NB4 (cell line): ENCODE data around the gene HECW1.

Experiments
- DNase-seq: peaks from one replicate; pipeline ENCODE4 v3.0.0; 2010; ENCODE audit warnings: low read depth
- H3K4me3 ChIP-seq: one replicate; pipeline ENCODE4 v1.5.1; 2011; ENCODE audit warnings: mild to moderate bottlenecking, low read depth, low read length, moderate library complexity
- CTCF ChIP-seq: IDR thresholded peaks from one replicate; pipeline ENCODE4 v1.5.1; 2012; ENCODE audit warnings: low read depth, low read length
- MYC ChIP-seq: IDR thresholded peaks from 2 replicates; pipeline ENCODE4 v1.6.1; 2011; ENCODE audit warnings: low read depth, low read length
- POLR2A ChIP-seq: IDR thresholded peaks from 2 replicates; pipeline ENCODE4 v1.6.1; 2011; ENCODE audit warnings: mild to moderate bottlenecking; ENCODE audit not compliant: insufficient read length; ENCODE audit errors: extremely low read depth
- TF ChIP-seq, protein P1 (sequence below): IDR thresholded peaks from 2 replicates; pipeline ENCODE4 v1.6.1; 2011; ENCODE audit warnings: low read depth, low read length

HECW1 gene

GRCh38 chr7:43520201-43520600 is 407.8 kb downstream of the HECW1 start:
- TF ChIP-seq POLR2A (no peak), CTCF (no peak), MYC (no peak)
- TF ChIP-seq, protein P1, sequence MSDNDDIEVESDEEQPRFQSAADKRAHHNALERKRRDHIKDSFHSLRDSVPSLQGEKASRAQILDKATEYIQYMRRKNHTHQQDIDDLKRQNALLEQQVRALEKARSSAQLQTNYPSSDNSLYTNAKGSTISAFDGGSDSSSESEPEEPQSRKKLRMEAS: no peak
- no peak overlapping the region for H3K4me3 ChIP-seq
- DNase-seq: no peak

DNA sequence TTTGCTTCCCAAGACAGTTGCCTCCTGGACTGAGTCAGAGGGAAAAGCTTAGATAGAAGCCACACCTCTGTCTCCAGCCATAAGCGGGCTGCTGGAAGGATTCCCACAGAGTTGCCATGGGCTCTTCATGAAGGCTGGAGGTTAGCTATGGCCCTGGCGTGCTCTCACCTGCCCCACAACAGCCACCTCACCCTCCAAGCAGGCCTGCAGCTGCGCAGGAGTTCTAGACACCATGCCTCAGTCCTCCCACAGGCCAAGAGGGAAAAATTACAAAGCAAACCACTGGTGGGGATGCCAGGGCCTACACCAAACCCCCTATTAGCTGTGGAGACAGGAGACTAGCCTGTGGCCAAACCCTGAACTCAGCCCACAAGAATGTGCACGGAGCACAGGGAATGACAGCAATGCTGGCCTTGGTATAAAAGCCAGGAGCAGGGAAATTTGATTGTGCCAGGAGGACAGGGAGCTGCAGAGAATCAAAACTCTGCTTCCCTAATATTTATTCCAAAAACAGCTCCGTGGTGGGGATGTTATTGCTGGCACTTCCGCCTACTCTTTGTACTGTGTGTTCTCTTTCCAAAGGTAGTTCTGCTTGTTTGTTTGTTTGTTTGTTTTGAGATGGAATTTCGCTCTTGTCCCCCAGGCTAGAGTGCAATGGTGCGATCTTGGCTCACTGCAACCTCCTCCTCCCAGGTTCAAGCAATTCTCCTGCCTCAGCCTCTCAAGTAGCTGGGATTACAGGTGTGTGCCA is 410.1 kb downstream of the HECW1 start:
- no peak for DNase-seq
- TF ChIP-seq, protein P1: no peak
- TF ChIP-seq POLR2A (no peak), CTCF (no peak), MYC (no peak)
- no peak overlapping the region for H3K4me3 ChIP-seq

- TF ChIP-seq CTCF (no peak), POLR2A (no peak), MYC (no peak)
- TF ChIP-seq, protein P1: no peak
- no peak overlapping the region for H3K4me3 ChIP-seq
- DNase-seq: no peak
Measured at GRCh38 chr7:43528576-43529354, 416.3 kb downstream of the HECW1 start.

GRCh38 chr7:43530553-43531410 is 418.3 kb downstream of the HECW1 start:
- no peak for DNase-seq
- TF ChIP-seq POLR2A (no peak), MYC (no peak), CTCF (no peak)
- TF ChIP-seq, protein P1: no peak
- no peak overlapping the region for H3K4me3 ChIP-seq

DNA sequence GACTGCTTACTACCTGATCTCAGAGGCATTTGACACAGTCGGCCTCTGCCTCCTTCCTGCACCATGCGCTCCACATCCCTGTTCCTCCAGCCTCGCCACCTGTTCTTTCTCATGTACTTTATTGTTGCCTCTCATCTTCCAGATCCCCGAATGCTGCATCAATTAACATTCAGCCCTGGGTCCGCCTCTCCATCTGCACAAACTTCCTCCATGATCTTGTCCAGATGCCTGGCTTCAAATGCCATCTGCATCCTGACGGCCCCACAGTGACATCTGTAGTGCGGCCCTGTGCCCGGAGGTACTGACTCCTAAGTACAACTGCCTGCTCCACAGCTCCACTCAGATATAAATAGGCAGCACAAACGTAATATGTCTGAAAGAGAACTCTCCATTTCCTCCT is 419.3 kb downstream of the HECW1 start:
- DNase-seq: no peak
- H3K4me3 ChIP-seq: no peak overlapping the region
- TF ChIP-seq POLR2A: no peak
- no peak for TF ChIP-seq MYC
- no peak for TF ChIP-seq CTCF
- TF ChIP-seq, protein P1: no peak
